ENCODE data around the gene NTN1. TPM values are rescaled to one million over a fixed set of nuclear protein-coding genes. Genes with fewer than 3 reads are reported as not detected.

Gene NTN1
- 0.06 TPM for total RNA-seq (2013)
- under 1 TPM in 2 of 3 donors, not detected in 1; 0.03 to 0.04 TPM for polyA plus RNA-seq
- 0.28 and 0.48 TPM in 2 replicates for polyA minus RNA-seq
- total RNA-seq: 0.05 to 1.2 (median 0.13) reads per million in 11 experiments

DNA sequence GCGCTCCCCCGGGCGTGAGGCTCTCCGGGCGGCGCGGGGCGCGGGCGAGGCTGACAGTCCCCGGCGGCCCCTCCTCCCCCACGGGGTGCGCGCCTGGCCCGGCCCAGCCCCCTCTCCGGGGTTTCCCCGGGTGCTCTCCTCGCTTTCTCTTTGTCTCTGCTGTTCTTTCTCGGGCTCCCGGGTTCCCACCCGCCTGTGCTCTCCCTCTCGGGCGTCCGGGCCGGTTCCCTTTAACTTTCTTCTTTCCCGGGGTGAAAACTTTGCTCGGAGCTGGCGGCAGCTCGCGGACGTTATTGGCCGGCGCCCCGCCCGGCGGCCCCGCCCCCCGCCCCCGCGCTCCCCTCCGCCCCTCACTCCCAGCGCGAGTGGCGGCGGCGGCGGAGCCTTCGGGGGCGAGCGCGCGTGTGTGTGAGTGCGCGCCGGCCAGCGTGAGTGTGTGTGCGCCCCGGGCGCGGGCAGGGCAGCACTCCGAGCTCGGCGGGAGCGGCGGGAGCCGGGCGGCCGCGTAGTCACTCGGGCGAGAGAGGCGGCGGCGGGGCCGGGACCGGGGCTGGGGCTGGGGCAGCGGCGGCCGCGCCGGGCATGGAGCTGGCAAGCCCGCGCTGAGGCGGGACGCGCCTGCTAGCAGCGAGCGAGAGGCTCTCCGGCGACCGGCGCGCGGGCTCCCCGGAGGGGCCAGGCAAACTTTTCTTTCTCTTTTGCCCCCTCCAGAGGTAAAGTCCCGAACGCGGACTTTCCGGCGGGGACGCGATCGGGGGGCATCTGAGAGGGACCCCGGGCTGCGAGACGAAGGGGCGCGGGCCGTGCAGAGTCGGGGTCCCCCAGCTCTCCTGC lies at the start of gene NTN1:
TSS of gene NTN1 (plus strand) at position 353 of the 834 bp plus-strand sequence. CDS start 864 bp downstream, outside the sequence.
- H2AFZ ChIP-seq (ENCODE audit: insufficient read depth, low read depth, low read length, poor library complexity, severe bottlenecking): peak within 1 kb of the TSS; percentile 41
- H3K27me3 Mint-ChIP-seq (ENCODE audit: low read depth in 3 of 3): peaks cover 44 to 63% (median 62%) of the 10 kb centered on the region in 3 donors
- peak within 1 kb of the TSS; percentile 43 for H3K9ac ChIP-seq (ENCODE audit: insufficient read depth, low read length, poor library complexity, severe bottlenecking)

DNA sequence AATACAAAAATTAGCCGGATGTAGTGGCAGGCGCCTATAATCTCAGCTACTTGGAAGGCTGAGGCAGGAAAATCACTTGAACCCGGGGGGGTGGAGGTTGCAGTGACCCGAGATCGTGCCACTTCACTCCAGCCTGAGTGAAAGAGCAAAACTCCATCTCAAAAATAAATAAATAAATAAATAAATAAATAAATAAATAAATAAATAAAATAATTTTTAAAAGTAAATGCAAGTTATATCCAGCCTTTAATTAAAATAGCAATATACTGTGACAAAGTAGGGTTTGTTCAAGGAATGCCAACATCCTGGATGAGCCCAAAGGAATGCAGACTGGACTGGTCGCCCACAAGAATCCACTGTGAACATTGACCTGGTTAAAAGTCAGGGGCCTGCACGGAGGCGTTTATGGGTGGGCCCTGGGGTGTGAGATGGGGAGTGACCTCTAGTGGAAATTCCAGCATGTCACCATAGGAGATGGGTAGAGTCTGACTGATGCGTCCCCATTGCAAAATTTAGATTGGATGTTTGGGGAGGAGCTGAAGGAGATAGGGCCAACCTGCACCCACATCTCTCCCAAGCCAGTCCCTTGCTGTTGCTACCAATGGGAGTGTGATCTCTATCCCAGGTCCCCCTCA lies 46.1 kb upstream of the NTN1 start:
- Mint-ChIP-seq H3K36me3 (no peaks in the 10 kb centered on the region), H3K4me3 (no peak overlapping the region), H3K4me1 (peaks cover 16% of the 10 kb centered on the region), H3K27ac (peak overlapping the region in 3 of 7 donors; percentile 33 to 60 (median 52)), H3K27me3 (ENCODE audit: low read depth in 3 of 3) (peaks cover 0 to 2% (median 2%) of the 10 kb centered on the region in 3 donors), H3K9me3 (peaks cover 0 to 2% (median 0%) of the 10 kb centered on the region in 7 donors)
- WGBS (ENCODE audit: insufficient coverage): 67% methylated on average over 3 of the region's 9 CpGs
- Histone ChIP-seq H3K9ac (ENCODE audit: insufficient read depth, low read length, poor library complexity, severe bottlenecking) (no peak overlapping the region), H3K79me2 (ENCODE audit: insufficient read depth, low read length) (no peaks in the 10 kb centered on the region), H4K20me1 (ENCODE audit: insufficient read depth, low read length) (no peaks in the 10 kb centered on the region), H3K36me3 (replicated peaks in 1 of 2; ENCODE audit: control insufficient read depth in 1 of 2, insufficient read depth in 2 of 2, low read length in 2 of 2) (no peaks in the 10 kb centered on the region), H3K4me2 (replicated peaks; ENCODE audit: extremely low read depth, low read length, poor library complexity, severe bottlenecking) (no peak overlapping the region), H3K4me1 (ENCODE audit: control insufficient read depth in 1 of 2, insufficient read depth in 2 of 2, low read length in 2 of 2) (peaks cover 3 to 12% of the 10 kb centered on the region in 2 donors), H3K27ac (ENCODE audit: low read depth in 1 of 2, low read length in 2 of 2) (no peak overlapping the region), H2AFZ (ENCODE audit: insufficient read depth, low read depth, low read length, poor library complexity, severe bottlenecking) (no peak overlapping the region), H3K9me3 (replicated peaks in 1 of 2; ENCODE audit: control insufficient read depth in 1 of 2, insufficient read depth in 1 of 2, low read length in 2 of 2) (no peaks in the 10 kb centered on the region), H3K27me3 (ENCODE audit: control insufficient read depth in 2 of 2, insufficient read depth in 2 of 2, low read length in 2 of 2) (no peaks in the 10 kb centered on the region), H3K4me3 (replicated peaks in 1 of 3; ENCODE audit: low read depth in 2 of 3, low read length in 3 of 3) (no peak overlapping the region)
- intact Hi-C loops (cut with micrococcal nuclease): no loop called here
- peak in 1 of 3 donors; percentile 83 for DNase-seq
- TF ChIP-seq, protein P1, sequence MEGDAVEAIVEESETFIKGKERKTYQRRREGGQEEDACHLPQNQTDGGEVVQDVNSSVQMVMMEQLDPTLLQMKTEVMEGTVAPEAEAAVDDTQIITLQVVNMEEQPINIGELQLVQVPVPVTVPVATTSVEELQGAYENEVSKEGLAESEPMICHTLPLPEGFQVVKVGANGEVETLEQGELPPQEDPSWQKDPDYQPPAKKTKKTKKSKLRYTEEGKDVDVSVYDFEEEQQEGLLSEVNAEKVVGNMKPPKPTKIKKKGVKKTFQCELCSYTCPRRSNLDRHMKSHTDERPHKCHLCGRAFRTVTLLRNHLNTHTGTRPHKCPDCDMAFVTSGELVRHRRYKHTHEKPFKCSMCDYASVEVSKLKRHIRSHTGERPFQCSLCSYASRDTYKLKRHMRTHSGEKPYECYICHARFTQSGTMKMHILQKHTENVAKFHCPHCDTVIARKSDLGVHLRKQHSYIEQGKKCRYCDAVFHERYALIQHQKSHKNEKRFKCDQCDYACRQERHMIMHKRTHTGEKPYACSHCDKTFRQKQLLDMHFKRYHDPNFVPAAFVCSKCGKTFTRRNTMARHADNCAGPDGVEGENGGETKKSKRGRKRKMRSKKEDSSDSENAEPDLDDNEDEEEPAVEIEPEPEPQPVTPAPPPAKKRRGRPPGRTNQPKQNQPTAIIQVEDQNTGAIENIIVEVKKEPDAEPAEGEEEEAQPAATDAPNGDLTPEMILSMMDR (IDR thresholded peaks at IDR 0.05): no peak

More for the DNA sequence above, at the start of gene NTN1:
- TF ChIP-seq, protein P1 (IDR thresholded peaks at IDR 0.05): no peak
- DNase-seq: peak in 1 of 3 donors; percentile 39
- Histone ChIP-seq H3K27me3 (ENCODE audit: control insufficient read depth in 2 of 2, insufficient read depth in 2 of 2, low read length in 2 of 2) (peaks cover 69 to 85% of the 10 kb centered on the region in 2 donors), H3K4me3 (replicated peaks in 1 of 3; ENCODE audit: low read depth in 2 of 3, low read length in 3 of 3) (peak within 1 kb of the TSS; percentile 26 to 72 (median 40)), H3K36me3 (replicated peaks in 1 of 2; ENCODE audit: control insufficient read depth in 1 of 2, insufficient read depth in 2 of 2, low read length in 2 of 2) (no peaks in the 10 kb centered on the region), H3K79me2 (ENCODE audit: insufficient read depth, low read length) (no peaks in the 10 kb centered on the region), H3K27ac (ENCODE audit: low read depth in 1 of 2, low read length in 2 of 2) (no peak within 1 kb of the TSS), H3K4me1 (ENCODE audit: control insufficient read depth in 1 of 2, insufficient read depth in 2 of 2, low read length in 2 of 2) (peaks cover 14 to 29% of the 10 kb centered on the region in 2 donors), H3K9me3 (replicated peaks in 1 of 2; ENCODE audit: control insufficient read depth in 1 of 2, insufficient read depth in 1 of 2, low read length in 2 of 2) (peaks cover 0 to 18% of the 10 kb centered on the region in 2 donors), H4K20me1 (ENCODE audit: insufficient read depth, low read length) (no peaks in the 10 kb centered on the region), H3K4me2 (replicated peaks; ENCODE audit: extremely low read depth, low read length, poor library complexity, severe bottlenecking) (peak within 1 kb of the TSS; percentile 82)
- intact Hi-C loops (cut with micrococcal nuclease): no loop called here
- Mint-ChIP-seq H3K36me3 (peaks cover 3 to 9% of the 10 kb centered on the region in 2 donors), H3K9me3 (peaks cover 0 to 11% (median 5%) of the 10 kb centered on the region in 7 donors), H3K4me1 (peaks cover 16% of the 10 kb centered on the region), H3K27ac (no peak within 1 kb of the TSS), H3K4me3 (peak within 1 kb of the TSS; percentile 82 to 93)
- WGBS (ENCODE audit: insufficient coverage): under 1% methylated on average over 90 of the region's 111 CpGs
